CD4-positive, alpha-beta T cell treated with Interleukin-1 beta for 1 hour (primary cell): ENCODE data around the gene CACNA1F.

Source experiments
- DNase-seq, 2 donors: peaks; one replicate each; pipeline ENCODE4 v3.0.0-alpha.2; 2020 to 2022

The CACNA1F gene

DNA sequence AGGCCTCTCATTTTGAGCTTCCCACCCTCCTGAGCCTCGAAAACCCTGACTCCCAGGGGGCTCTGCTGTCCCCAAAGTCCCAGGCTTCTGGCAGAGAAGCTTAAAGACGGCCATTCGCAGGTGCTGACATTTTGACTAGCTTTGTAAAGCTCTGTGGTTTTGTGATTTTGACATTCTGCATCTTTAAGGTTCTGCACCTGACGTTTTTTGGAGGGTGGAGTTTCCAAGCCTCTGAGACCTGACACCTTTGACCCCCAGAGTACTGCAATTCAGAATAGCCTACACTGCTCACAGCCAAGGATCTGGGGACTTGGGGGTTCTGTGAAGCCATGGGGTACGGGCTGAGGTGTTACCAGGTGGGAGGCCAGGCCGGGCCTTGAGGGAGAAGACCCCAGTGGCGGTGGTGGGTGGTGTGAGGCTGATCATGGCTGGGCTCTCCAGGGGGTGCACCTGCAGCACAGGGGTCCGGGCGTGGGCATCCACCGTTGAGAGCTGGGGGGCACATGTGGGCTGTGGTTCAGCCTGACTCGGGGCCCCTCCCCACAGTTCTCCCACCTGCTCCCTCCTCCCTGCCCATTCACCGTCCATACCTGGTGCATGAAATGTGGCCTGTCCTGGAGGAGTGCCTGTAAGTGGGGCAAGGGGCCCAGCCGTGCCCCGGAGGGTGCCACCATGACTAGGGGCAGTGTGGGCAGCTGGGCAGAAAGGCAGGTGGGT is 24.1 kb upstream of the CACNA1F start:
- no peak for DNase-seq

DNA sequence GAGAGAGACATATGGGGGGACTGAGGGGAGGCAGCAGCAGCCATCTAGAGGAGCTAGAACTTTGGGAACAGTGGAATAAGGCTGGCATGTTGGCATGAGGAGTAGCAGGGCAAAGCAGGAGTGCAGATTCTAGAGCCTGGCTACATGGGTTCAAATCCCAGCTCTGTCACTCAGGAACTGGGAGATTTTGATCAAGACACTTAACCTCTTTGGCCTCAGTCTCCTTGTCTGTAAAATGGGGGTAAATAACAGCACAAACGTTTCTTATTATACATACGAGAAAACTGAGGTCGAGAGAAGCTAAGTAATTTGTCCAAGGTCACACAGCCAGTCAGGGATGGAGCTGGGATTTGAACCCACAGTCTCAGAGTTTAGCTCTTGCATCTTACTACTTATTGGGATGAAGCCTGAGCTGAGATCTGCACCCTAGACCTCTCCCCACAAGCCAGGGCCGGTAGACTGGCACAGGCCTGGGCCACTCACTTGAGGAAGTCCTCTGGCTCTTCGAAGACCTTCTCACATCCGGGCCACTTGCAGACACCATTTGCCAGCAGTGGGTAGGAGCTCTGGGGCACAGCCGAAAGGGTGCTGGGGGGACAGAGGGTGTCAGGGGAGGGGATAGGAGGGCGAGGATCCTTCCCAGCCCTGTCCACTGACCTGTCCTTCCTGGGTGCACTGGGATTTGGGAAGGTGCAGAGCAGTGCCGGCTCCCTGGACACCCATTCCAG is 23.3 kb upstream of the CACNA1F start:
- DNase-seq = no peak

DNA sequence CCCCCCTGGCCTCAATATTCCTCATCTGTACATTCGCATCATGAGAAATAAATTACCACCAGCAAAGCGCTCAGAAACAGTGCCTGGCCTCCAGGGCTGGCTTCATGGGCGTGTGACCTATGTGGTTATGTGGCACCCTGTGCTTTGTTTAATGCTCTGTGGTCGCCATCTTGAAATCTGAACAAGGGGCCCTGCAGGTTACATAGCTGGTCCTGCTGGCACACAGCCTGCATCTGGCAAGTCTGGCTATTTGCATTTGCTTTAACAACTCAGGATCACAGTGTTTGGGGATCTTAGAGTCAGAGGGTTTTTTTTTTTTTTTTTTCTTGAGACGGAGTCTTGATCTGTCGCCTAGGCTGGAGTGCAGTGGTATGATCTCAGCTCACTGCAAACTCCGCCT is 21.5 kb upstream of the CACNA1F start:
- no peak for DNase-seq

DNA sequence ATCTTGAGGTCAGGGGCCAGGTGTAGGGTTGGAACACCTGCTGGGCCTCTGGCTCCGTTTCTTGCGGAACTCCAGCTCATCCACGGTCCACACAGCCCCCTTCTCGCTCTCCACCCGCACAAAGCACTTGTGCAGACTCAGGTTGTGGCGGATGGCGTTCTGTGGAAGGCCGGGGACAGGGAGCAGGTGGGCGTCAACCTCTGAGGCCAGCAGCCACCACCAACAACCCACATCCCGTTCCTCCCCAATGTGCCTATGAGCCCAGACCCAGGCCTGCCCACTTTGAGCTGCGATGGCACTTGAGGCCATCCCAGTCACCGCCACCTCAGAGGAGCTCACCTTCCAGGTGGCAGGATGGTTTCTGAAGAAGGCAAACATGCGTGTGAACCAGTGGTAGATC is 18.2 kb upstream of the CACNA1F start:
- no peak for DNase-seq

- no peak for DNase-seq
Observed at GRCh38 chrX:49250578-49250977, 17.4 kb upstream of the CACNA1F start.

GRCh38 chrX:49250066-49250465 is 16.9 kb upstream of the CACNA1F start:
- no peak for DNase-seq

DNA sequence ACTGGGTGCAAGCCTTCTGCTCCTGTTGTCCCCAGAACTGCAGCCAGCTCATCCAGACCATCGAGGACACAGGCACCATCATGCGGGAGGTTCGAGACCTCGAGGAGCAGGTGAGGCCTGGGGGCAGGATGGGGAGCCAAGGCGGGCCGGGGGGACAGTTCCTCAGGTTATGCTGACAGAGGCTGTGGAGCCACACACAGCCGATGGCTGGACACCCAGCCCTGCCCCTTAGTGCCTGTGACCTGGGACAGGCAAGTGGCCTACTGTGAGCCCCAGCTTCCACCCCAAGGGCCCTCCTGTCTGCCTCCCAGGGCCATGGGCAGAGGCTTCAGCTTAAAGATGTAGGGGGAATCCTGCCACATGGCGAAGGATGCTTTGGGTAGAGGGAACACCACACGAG is 16.5 kb upstream of the CACNA1F start:
- no peak for DNase-seq

DNA sequence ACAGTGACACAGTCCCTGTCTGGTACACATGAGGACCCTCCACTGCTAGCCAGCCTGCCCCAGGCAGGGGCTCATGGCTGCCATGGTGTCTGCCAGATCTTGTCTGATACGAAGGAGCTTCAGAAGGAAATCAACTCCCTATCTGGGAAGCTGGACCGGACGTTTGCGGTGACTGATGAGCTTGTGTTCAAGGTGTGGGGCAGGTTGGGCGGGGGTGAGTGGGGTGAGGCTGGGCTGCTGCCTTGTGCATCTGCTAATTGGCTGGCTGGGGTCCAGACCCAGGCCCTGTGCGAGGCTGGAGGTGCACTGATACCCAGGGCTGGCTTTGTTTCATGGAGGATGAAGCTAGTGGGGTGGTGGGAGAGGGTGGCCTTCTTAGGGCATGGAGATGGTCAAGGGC is 15.9 kb upstream of the CACNA1F start:
- DNase-seq = no peak

- DNase-seq = no peak
Observed at GRCh38 chrX:49247916-49248811, 15.0 kb upstream of the CACNA1F start.

GRCh38 chrX:49247346-49247745 is 14.2 kb upstream of the CACNA1F start:
- DNase-seq = no peak

DNA sequence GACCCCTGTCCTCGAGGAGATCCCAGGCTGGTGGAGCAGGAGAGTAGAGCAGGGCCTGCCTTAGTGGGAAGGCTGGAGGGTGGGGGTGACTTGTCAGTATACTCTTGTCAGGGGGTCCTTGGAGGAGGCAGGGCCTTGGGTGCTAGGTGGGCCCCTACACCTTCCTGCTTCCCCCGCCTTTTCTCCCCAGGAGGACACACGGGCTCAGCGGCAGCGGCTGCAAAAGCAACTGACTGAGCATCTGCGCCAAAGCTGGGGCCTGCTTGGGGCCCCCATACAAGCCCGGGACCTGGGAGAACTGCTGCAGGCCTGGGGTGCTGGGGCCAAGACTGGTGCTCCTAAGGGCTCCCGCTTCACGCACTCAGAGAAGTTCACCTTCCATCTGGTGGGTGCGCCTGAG is 13.4 kb upstream of the CACNA1F start:
- DNase-seq = no peak

DNA sequence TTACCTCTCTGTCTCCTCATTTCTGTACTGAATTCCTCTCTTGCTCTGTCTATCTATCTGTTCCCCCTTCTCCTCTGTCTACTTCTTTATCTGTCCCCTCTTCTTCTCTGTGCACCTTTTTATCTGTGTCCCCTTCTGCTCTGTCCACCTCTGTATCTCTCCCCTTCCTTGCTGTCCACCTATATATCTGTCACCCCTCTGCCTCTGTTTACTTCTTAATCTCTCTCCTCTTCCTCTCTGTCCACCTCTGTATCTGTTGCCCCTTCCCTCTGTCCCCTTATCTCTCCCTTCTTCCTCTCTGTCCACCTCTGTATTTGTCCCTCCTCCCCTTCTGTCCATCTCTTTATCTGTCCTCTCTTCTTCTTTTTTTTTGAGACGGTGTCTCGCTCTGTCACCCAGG is 11.1 kb upstream of the CACNA1F start:
- DNase-seq = no peak

DNA sequence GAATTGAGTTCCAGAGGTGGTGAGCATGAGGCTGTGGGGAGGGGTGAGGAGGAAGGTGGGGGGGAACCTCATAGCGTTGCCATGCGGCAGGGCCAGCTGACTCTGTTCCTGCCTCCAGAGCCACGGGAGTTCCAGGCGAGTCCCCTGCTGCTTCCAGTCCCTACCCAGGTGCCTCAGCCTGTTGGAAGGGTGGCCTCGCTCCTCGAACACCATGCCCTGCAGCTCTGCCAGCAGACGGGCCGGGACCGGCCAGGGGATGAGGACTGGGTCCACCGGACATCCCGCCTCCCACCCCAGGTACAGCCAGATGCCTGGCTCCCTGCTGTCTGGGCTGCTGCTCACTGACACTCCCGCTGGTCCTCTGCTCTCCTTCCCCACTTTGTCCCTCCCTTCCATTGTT is 10.0 kb upstream of the CACNA1F start:
- no peak for DNase-seq

DNA sequence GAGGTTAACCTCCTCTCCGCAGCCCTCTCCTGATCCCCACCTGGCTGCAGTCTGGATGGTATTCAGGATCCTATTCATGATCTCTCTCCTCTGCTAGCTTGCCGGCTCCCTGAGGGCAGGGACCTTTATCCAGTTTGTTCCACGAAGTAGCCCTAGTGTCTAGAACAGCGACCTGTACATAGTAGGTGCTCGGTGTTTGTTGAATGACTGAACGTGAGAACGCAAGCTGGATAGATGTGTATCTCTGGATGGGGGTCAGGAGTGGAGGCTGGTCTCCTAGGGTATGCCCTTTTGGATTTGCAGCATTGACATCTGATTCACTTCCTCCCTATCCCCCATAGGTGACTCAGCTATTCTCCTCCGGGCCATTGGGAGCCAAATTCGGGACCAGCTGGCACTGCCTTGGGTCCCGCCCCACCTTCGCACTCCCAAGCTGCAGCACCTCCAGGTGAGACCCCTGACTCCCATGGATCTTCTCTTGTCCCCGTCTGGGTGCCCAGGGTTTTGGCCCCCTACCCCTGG is 9.5 kb upstream of the CACNA1F start:
- no peak for DNase-seq

DNA sequence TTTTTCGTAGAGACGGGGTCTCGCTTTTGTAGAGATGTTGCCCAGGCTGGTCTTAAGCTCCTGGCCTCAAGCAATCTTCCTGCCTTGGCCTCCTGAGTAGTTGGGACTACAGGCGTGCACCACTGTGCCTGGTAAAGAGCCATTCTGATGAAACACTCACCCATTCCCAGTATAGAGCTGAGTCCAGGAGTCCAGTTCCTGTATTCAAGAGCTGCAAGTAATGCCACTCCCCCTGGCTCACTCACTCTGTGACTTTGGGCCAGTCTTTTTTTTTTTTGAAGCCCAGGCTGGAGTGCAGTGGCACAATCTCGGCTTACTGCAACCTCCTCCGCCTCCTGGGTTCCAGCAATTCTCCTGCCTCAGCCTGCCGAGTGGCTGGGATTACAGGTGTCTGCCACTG is 5.6 kb upstream of the CACNA1F start:
- no peak for DNase-seq

GRCh38 chrX:49237060-49237459 is 3.9 kb upstream of the CACNA1F start:
- DNase-seq = peak in 1 of 2 donors; percentile 34

DNA sequence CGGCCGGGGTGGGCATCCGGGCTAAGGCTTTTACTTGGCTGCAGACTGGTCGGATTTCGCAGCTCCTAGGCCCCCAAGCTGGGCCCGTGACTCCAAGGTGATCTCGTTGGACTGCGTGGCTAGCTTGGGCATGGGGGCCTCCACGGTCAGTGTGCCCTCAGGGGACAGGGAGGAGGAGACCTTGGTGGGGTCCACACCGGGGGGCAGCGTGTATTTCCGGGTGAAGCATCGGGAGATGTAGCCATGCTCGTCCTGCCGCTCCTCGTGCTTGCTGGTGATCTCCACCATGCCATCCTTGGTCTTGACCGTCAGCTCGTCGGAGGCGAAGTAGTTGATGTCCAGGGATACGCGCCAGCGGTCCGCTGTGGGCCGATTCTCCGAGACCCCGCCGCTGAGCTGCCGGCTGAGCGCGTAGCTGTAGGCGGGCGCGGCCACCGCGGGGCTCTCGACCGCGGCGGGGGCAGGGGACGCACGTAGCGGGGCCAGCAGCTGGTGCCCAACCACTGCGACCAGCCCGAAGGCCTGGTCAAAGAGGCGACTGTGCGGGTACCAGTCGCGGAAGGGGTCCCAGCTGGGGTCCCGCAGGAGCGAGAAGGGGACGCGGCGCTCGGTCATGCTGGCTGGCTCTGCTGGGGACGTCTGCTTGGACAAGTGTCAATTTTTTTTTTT is 881 bp upstream of the CACNA1F start:
- DNase-seq = no peak

GRCh38 chrX:49232525-49232924 is 615 bp downstream of the CACNA1F start:
- no peak for DNase-seq

DNA sequence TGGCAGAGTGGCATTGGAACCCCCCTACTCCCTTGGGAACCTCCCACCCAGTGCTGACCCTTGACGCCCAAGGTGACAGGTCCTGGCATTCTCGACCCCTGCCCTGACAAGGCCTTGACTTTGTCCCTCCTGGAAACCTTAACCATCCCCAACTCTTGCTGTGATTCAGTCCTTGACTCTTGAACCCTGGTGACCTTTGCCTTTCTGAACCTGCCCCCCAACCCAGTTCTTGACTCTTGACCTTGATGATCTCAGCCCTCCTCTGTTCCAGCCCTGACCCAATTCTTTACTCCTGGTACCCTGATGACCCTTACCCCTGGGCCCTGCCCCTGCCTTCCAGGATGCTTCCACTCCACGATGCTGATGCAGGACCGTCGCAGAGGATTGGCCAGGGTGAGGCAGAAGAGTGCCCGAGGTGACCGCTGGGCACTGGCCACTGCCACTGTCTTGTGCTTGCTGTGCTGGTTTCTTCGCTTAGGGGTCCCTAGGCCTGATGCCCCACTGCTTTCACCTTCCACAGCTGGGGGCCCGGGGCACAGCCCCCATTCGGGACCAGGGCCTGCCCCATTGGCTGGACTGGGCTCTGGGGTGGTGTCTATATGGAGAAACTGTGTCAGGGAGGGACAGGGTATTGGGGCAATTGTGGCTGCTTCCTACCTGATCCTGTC is 1.7 kb downstream of the CACNA1F start:
- no peak for DNase-seq

- peak; percentile 64 to 71 for DNase-seq
Observed at GRCh38 chrX:49230500-49231232, 2.5 kb downstream of the CACNA1F start.

DNA sequence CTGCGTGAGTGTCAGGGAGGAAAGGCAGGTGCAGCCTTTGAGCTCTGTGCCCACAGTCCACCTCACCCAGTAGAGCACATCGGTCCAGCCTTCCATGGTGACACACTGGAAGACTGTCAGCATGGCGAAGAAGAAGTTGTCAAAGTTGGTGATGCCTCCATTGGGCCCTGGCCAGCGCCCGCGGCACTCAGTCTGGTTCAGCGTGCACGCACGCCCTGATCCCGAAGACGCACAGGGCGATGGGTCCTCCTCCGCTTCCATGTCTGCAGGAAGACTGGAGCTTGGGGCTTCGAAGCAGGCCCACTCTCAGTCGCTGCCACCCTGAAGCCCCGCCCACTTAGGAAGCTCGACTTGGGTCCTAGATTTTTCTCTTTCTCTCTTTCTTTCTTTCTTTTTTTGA is 5.0 kb downstream of the CACNA1F start:
- no peak for DNase-seq

GRCh38 chrX:49227726-49228125 is 5.4 kb downstream of the CACNA1F start:
- no peak for DNase-seq
